TTC549 (cell line): ENCODE results near the gene EHMT1.
"Not testable (repeated sequence)": the region's sequence is repeated elsewhere in the genome, so short reads cannot be mapped to it uniquely, and the experiment has no call there.

Source experiments
- FAIRE-seq: peaks from 2 replicates; lab custom pipeline; 2012; peaks lifted over from hg19 to GRCh38; lab: Jason Lieb, UNC

Gene EHMT1

GRCh38 chr9:137762414-137763061 lies 143.7 kb downstream of the EHMT1 start:
- no peak for FAIRE-seq

DNA sequence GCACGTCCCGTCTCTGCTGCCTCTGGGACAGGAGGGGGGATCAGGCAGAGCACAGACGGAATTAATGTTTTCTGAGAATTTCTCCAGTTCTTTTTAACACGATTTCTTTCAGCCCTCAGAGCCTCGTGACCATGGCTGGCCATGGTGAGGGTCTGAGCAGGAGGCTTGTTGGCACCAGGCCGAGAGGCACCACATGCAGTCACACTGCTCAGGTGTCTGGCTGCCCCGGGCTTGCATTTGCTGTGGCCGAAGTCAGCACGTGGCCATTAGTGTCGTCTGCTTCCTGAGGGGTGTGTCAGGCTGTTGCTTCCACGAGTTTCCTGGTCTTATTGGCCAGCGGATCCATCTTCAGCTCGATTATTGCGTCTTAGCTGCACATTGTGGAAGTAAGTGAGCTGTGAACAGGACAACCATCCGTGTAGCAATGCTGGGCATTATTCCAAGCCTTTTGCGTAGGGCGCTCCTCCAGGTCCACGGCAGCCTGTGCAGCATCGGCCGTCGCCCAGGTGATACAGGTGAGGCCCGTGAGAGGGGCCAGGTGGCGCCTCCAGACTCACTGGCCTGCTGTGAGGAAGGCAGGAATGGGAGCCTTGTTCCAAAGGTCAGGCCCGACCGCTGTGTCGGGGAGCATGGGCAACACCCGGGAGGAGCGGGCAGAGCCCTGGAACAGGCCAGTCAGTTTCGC lies 144.6 kb downstream of the EHMT1 start:
- FAIRE-seq, result no peak

DNA sequence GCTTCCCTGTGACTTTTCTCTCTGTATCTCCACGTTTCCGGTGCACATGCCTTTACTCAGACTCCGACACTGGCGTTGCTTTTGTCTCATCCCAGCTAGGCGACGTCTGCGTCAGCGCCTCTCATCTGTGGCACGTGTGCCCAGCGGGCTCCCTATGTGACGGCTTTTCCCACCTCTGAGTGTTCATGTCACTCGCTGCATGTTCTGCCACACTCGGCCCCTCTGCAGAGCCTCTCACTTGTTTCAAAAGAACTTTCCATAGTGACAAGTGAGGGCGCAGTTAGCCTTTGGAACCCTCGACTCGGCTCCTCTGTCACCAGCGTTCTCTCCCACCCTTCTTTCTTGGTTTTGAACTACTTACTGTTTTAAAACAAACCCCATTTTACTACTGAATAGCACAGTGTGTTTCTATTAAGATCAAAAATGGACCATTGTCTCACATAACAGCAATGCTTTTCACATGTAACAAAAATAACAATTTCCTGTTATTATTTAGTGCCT lies 145.4 kb downstream of the EHMT1 start:
- no peak for FAIRE-seq

- FAIRE-seq, result no peak
These were observed 146.2 kb downstream of the EHMT1 start for GRCh38 chr9:137764981-137765380.

DNA sequence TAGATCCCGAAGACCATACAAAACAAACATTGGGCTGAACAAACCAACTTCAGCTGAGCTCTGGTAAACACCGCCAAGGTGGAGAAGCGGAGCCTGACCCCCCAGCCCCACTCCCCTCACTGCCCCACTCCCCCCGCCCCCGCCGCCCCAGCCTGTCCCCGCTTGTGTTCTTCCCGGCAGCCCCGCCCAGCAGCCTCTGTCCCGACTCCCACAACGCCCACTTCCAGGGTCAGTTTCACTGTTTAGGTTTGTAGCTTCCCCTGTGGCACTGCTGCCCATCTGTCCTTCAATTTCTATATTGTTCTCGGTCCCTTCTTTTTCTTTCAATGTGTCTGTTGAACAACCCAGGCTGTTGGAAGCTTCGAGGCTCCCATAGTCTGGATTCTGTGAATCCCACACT lies 146.7 kb downstream of the EHMT1 start:
- FAIRE-seq, result no peak

DNA sequence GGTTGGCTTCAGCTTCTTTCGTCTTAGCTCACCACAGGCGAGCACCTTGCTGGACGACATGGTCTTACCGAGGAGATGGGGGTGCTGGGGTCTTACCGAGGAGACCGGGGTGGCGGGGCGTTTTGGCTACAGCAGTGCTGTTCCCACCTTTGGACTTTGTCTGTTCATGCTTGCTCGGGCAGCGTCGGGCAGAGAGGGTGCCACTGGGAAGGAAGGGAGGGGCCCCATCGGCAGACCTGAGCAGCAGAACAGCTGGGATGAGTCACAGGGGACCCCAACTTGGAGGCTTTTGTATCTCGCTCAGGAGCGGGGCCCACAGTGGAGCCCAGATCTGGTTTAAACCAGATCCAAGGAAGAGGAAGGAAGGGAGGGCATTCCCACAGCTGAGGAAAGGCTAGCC lies 152.8 kb downstream of the EHMT1 start:
- FAIRE-seq, result no peak

- FAIRE-seq, result no peak
These were observed 153.6 kb downstream of the EHMT1 start for GRCh38 chr9:137772281-137772873.

GRCh38 chr9:137774775-137775386 lies 156.1 kb downstream of the EHMT1 start:
- FAIRE-seq, result no peak

DNA sequence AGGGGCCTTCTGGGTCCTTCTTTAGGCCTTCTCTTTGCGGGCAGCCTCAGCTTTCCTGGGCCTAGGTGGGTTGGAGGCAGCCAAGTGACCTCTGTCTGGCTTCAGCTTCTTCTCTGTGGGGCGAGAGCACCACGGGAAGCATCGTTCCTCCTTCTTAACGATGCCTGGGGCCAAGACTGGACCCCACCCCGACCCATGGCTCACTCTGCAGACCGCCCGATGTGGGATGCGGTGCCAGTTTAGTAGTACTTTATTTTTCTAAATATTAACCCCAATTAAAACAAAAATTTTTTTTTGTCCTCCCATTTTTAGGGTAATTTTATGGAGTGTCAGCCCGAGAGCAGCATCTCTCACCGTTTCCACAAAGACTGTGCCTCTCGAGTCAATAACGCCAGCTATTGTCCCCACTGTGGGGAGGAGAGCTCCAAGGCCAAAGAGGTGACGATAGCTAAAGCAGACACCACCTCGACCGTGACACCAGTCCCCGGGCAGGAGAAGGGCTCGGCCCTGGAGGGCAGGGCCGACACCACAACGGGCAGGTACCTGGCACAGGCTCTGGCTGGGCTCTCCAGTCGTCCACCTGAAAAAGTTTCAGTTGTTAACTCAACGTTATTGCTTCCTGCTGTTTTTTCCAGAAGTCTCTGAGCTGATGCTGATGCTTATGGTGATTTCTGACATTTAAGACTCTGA lies 157.6 kb downstream of the EHMT1 start:
- FAIRE-seq, result no peak

GRCh38 chr9:137777761-137778160 lies 159.0 kb downstream of the EHMT1 start:
- FAIRE-seq, result no peak

- FAIRE-seq, result no peak
These were observed 159.5 kb downstream of the EHMT1 start for GRCh38 chr9:137778336-137778735.

GRCh38 chr9:137778914-137779313 lies 160.1 kb downstream of the EHMT1 start:
- no peak for FAIRE-seq

DNA sequence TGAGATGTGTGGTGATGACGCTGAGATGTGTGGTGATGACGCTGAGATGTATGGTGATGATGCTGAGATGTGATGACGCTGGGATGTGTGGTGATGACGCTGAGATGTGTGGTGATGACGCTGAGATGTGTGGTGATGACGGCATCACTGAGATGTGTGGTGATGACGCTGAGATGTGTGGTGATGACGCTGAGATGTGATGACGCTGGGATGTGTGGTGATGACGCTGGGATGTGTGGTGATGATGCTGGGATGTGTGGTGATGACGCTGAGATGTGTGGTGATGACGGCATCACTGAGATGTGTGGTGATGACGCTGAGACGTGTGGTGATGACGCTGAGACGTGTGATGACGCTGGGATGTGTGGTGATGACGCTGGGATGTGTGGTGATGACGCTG lies 161.2 kb downstream of the EHMT1 start:
- FAIRE-seq, result not testable (repeated sequence)

DNA sequence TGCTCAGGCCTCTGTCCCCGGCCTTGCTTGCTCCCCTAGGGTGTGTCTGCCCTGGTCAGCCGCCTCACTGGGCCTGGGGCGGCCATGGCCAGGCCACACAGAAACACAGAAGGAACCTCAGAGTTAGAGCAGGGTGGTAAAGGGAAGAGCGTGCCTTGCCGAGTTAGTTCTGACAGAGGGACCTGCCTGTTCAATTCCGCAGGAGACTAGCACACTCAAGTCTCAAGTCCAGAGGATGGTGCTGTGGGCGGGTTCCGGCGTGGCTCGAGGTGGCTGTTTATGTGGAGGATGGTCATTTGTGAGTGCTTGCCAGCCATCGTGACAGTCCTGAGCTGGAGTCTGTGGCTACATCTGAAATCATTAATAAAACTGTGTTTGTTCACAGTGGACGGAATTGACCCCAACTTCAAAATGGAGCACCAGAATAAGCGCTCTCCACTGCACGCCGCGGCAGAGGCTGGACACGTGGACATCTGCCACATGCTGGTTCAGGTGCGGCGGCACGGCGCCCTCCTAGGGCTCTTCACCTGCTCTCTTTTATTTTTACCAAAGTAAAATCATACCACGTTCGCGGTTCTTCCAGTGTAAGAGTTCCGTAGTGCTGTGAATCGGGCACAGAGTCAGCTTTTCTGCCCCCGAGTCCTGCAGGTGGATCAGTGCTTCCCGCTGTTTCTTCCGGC lies 163.2 kb downstream of the EHMT1 start:
- no peak for FAIRE-seq

- FAIRE-seq, result no peak
These were observed 164.7 kb downstream of the EHMT1 start for GRCh38 chr9:137783521-137783920.

- no peak for FAIRE-seq
These were observed 165.2 kb downstream of the EHMT1 start for GRCh38 chr9:137784046-137784445.

- FAIRE-seq, result no peak
These were observed 166.1 kb downstream of the EHMT1 start for GRCh38 chr9:137784641-137785513.

- no peak for FAIRE-seq
These were observed 166.9 kb downstream of the EHMT1 start for GRCh38 chr9:137785704-137786161.

GRCh38 chr9:137786511-137786920 lies 167.7 kb downstream of the EHMT1 start:
- FAIRE-seq, result no peak

DNA sequence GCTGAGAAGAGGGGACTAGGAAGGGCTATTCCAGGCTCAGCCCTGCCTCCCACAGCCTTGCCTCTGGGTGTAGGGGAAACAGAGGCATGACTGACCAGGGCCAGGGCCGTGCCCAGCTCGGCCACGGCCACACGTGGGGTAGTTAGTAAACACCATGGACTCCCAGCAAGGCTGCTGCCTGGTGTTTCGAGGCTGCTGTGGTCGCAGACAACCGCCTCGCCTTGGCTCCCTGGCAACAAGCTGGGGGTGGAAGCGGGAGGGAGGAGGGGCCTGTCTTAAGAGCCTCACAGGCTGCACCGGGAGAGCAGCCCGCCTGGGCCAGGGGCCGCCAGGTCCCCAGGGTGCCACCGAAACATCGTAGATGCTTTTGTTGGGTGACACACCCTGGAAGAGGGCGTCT lies 168.6 kb downstream of the EHMT1 start:
- FAIRE-seq, result no peak
